Vagina (tissue), 2 donors: ENCODE results near the gene UBP1. TPM values are rescaled to one million over a fixed set of nuclear protein-coding genes. Genes with fewer than 3 reads are reported as not detected.
"Not testable (repeated sequence)": the region's sequence is repeated elsewhere in the genome, so short reads cannot be mapped to it uniquely, and the experiment has no call there.

Experiments used
- DNase-seq, 2 donors: peaks; one replicate each; pipeline ENCODE4 v3.0.0-alpha.2; 2017; ENCODE audit errors: extremely low spot score in 2 of 2
- H3K27ac ChIP-seq: fragments of 200-600 bp; sonication (generic); one replicate; pipeline ENCODE4 v1.5.1; 2019
- H3K27me3 ChIP-seq: fragments of 200-600 bp; sonication (generic); one replicate; pipeline ENCODE4 v1.5.1; 2019
- H3K36me3 ChIP-seq, 2 donors: fragments of 200-600 bp; sonication (generic); one replicate each; pipeline ENCODE4 v1.5.1; 2017 to 2019
- H3K4me1 ChIP-seq: fragments of 200-600 bp; sonication (generic); one replicate; pipeline ENCODE4 v1.5.1; 2019
- H3K4me3 ChIP-seq, 2 donors: fragments of 200-600 bp; sonication (generic); 1 replicate in 1 of 2; 2 replicates in 1 of 2; pipeline ENCODE4 v1.5.1; 2016 to 2019
- H3K9me3 ChIP-seq: fragments of 200-600 bp; sonication (generic); one replicate; pipeline ENCODE4 v1.5.1; 2019
- CTCF ChIP-seq, 3 experiments: fragments of 450-650 bp in 2 of 3; fragments of 200-600 bp in 1 of 3; sonication (generic) in 1 of 3; IDR thresholded peaks; one replicate each; pipeline ENCODE4 v1.5.1; 2017 to 2019; ENCODE audit warnings: antibody characterized with exemption in 3 of 3, mild to moderate bottlenecking in 2 of 3, moderate library complexity in 2 of 3
- POLR2A ChIP-seq, 2 donors: fragments of 450-650 bp; IDR thresholded peaks; one replicate each; pipeline ENCODE4 v1.6.1; 2017; ENCODE audit warnings: antibody characterized with exemption in 2 of 2, mild to moderate bottlenecking in 2 of 2, moderate library complexity in 2 of 2
- POLR2AphosphoS5 ChIP-seq, 2 donors: sonication (generic); formaldehyde crosslinking; IDR thresholded peaks; one replicate each; pipeline ENCODE4 v1.9.0; 2017; ENCODE audit warnings: antibody characterized with exemption in 2 of 2, mild to moderate bottlenecking in 2 of 2, low read depth in 1 of 2; ENCODE audit not compliant: insufficient read depth in 1 of 2
- intact Hi-C: fragments of 100-400 bp; cut with DNase I; formaldehyde crosslinking; loops from one replicate; pipeline ENCODE4 v1.15.1; 2023
- total RNA-seq: library from RNA; depleted of rRNA; stranded (reverse); fragments of >200 nt; gene quantifications from one replicate; pipeline ENCODE4 v1.2.3, GENCODE V29; 2016

The UBP1 gene
- total RNA-seq, 1 donor from 2014 or later = 52.1 TPM

GRCh38 chr3:33456756-33457155 is 16.6 kb upstream of the UBP1 start:
- H3K4me1 ChIP-seq = no peaks in the 10 kb centered on the region
- no peaks in the 10 kb centered on the region for H3K36me3 ChIP-seq
- TF ChIP-seq POLR2AphosphoS5 (IDR thresholded peaks at IDR 0.05; ENCODE audit: insufficient read depth in 1 of 2, low read depth in 1 of 2) (no peak), CTCF (IDR thresholded peaks at IDR 0.05) (no peak), POLR2A (IDR thresholded peaks at IDR 0.05) (no peak)
- intact Hi-C loops = no loop called here
- H3K9me3 ChIP-seq = peaks cover 5% of the 10 kb centered on the region
- no peaks in the 10 kb centered on the region for H3K27me3 ChIP-seq
- no peak overlapping the region for H3K4me3 ChIP-seq
- peak in 1 of 2 donors; percentile 16 for DNase-seq
- no peak overlapping the region for H3K27ac ChIP-seq

GRCh38 chr3:33453331-33453761 is 13.1 kb upstream of the UBP1 start:
- Histone ChIP-seq H3K27ac (no peak overlapping the region), H3K36me3 (no peaks in the 10 kb centered on the region), H3K4me3 (no peak overlapping the region), H3K9me3 (no peaks in the 10 kb centered on the region), H3K27me3 (no peaks in the 10 kb centered on the region), H3K4me1 (no peaks in the 10 kb centered on the region)
- TF ChIP-seq POLR2AphosphoS5 (IDR thresholded peaks at IDR 0.05; ENCODE audit: insufficient read depth in 1 of 2, low read depth in 1 of 2) = no peak
- no peak for TF ChIP-seq POLR2A (IDR thresholded peaks at IDR 0.05)
- no peak for TF ChIP-seq CTCF (IDR thresholded peaks at IDR 0.05)
- intact Hi-C loops = no loop called here
- DNase-seq = peak in 1 of 2 donors; percentile 62

GRCh38 chr3:33451994-33452393 is 11.8 kb upstream of the UBP1 start:
- H3K27ac ChIP-seq, H3K27me3 ChIP-seq, H3K36me3 ChIP-seq, H3K9me3 ChIP-seq, H3K4me1 ChIP-seq, intact Hi-C loops, H3K4me3 ChIP-seq, DNase-seq: not testable (repeated sequence)

GRCh38 chr3:33447958-33448357 is 7.8 kb upstream of the UBP1 start:
- Histone ChIP-seq H3K36me3 (no peaks in the 10 kb centered on the region), H3K4me3 (no peak overlapping the region), H3K27me3 (no peaks in the 10 kb centered on the region), H3K9me3 (no peaks in the 10 kb centered on the region), H3K27ac (no peak overlapping the region), H3K4me1 (no peaks in the 10 kb centered on the region)
- peak in 1 of 2 donors; percentile 37 for DNase-seq
- intact Hi-C loops = no loop called here
- TF ChIP-seq CTCF (IDR thresholded peaks at IDR 0.05) = no peak
- no peak for TF ChIP-seq POLR2AphosphoS5 (IDR thresholded peaks at IDR 0.05; ENCODE audit: insufficient read depth in 1 of 2, low read depth in 1 of 2)
- no peak for TF ChIP-seq POLR2A (IDR thresholded peaks at IDR 0.05)

- H3K27me3 ChIP-seq, H3K4me3 ChIP-seq, H3K36me3 ChIP-seq, H3K9me3 ChIP-seq, H3K4me1 ChIP-seq, intact Hi-C loops, H3K27ac ChIP-seq: not testable (repeated sequence)
- peak in 1 of 2 donors; percentile 18 for DNase-seq
Measured at GRCh38 chr3:33447256-33447625, 7.0 kb upstream of the UBP1 start.

- H3K4me1 ChIP-seq = peaks cover 28% of the 10 kb centered on the region
- H3K9me3 ChIP-seq = no peaks in the 10 kb centered on the region
- H3K4me3 ChIP-seq = no peak overlapping the region
- H3K27me3 ChIP-seq = no peaks in the 10 kb centered on the region
- TF ChIP-seq POLR2AphosphoS5 (IDR thresholded peaks at IDR 0.05; ENCODE audit: insufficient read depth in 1 of 2, low read depth in 1 of 2) (no peak), CTCF (IDR thresholded peaks at IDR 0.05) (no peak), POLR2A (IDR thresholded peaks at IDR 0.05) (no peak)
- no peaks in the 10 kb centered on the region for H3K36me3 ChIP-seq
- DNase-seq = peak in 1 of 2 donors; percentile 81
- intact Hi-C loops = no loop called here
- H3K27ac ChIP-seq = no peak overlapping the region
Measured at GRCh38 chr3:33442190-33442589, 2.0 kb upstream of the UBP1 start.
